Epithelial cell of proximal tubule (primary cell): Measurements from ENCODE around the gene PRC1. TPM values are rescaled to one million over a fixed set of nuclear protein-coding genes. Genes with fewer than 3 reads are reported as not detected.

ENCODE experiments used
- DNase-seq: peaks from one replicate; pipeline ENCODE4 v3.0.0-alpha.2; 2011; ENCODE audit warnings: low read depth
- H3K4me3 ChIP-seq: 2 replicates; pipeline ENCODE4 v1.5.1; 2011; ENCODE audit warnings: low read depth, mild to moderate bottlenecking, low read length
- CTCF ChIP-seq: conservative IDR thresholded peaks from 2 replicates; pipeline ENCODE4 v1.5.1; 2012; ENCODE audit warnings: low read depth, mild to moderate bottlenecking, low read length
- total RNA-seq: library from RNA; depleted of rRNA; stranded (reverse); fragments of >200 nt; gene quantifications from 2 replicates; pipeline ENCODE4 v1.2.3, GENCODE V29; 2015

Gene PRC1
- total RNA-seq, 1 donor from 2014 or later: 251 TPM

- TF ChIP-seq CTCF: no peak
- DNase-seq: no peak
- no peak overlapping the region for H3K4me3 ChIP-seq
Observed at GRCh38 chr15:90962021-90962420, 32.3 kb downstream of the PRC1 start.

- no peak overlapping the region for H3K4me3 ChIP-seq
- no peak for TF ChIP-seq CTCF
- DNase-seq: no peak
Observed at GRCh38 chr15:90960298-90961091, 33.8 kb downstream of the PRC1 start.

GRCh38 chr15:90959894-90960293, 34.4 kb downstream of the PRC1 start:
- no peak overlapping the region for H3K4me3 ChIP-seq
- no peak for DNase-seq
- no peak for TF ChIP-seq CTCF

- DNase-seq: no peak
- H3K4me3 ChIP-seq: no peak overlapping the region
- no peak for TF ChIP-seq CTCF
Observed at GRCh38 chr15:90959028-90959595, 35.2 kb downstream of the PRC1 start.

GRCh38 chr15:90957791-90958190, 36.5 kb downstream of the PRC1 start:
- no peak for DNase-seq
- peak overlapping the region; percentile 84 for H3K4me3 ChIP-seq
- no peak for TF ChIP-seq CTCF

- peak; percentile 3 for TF ChIP-seq CTCF
- H3K4me3 ChIP-seq: peak overlapping the region; percentile 84
- no peak for DNase-seq
Observed at GRCh38 chr15:90957031-90957790, 37.1 kb downstream of the PRC1 start.
